Vagina (tissue), 2 donors: ENCODE results near the gene PDCD10.

Experiments
- POLR2A ChIP-seq, 2 donors: fragments of 450-650 bp; IDR thresholded peaks; one replicate each; pipeline ENCODE4 v1.6.1; 2017; ENCODE audit warnings: antibody characterized with exemption in 2 of 2, mild to moderate bottlenecking in 2 of 2, moderate library complexity in 2 of 2
- TF ChIP-seq, protein P1 (sequence below), 3 experiments: fragments of 450-650 bp in 2 of 3; fragments of 200-600 bp in 1 of 3; sonication (generic) in 1 of 3; IDR thresholded peaks; one replicate each; pipeline ENCODE4 v1.5.1; 2017 to 2019; ENCODE audit warnings: antibody characterized with exemption in 3 of 3, mild to moderate bottlenecking in 2 of 3, moderate library complexity in 2 of 3

DNA sequence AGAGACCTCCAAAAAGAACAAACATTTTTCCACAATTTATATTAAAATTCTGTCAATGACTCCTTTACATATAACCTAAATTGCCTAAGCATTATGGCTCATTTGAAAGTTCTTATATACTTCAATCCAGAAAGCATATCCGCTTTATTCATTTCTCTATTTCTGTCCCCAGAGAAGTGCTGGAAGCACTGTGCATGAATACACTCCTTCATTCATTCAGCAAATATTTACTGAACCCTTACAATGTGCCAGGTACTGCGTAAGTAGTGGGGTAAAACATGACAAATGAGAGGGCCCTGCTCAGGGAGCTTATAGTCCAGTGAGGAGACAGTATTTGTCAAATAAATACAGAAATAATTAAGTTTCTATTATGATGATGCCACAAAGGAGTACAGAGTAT is 3.3 kb downstream of the PDCD10 start:
- TF ChIP-seq, protein P1, sequence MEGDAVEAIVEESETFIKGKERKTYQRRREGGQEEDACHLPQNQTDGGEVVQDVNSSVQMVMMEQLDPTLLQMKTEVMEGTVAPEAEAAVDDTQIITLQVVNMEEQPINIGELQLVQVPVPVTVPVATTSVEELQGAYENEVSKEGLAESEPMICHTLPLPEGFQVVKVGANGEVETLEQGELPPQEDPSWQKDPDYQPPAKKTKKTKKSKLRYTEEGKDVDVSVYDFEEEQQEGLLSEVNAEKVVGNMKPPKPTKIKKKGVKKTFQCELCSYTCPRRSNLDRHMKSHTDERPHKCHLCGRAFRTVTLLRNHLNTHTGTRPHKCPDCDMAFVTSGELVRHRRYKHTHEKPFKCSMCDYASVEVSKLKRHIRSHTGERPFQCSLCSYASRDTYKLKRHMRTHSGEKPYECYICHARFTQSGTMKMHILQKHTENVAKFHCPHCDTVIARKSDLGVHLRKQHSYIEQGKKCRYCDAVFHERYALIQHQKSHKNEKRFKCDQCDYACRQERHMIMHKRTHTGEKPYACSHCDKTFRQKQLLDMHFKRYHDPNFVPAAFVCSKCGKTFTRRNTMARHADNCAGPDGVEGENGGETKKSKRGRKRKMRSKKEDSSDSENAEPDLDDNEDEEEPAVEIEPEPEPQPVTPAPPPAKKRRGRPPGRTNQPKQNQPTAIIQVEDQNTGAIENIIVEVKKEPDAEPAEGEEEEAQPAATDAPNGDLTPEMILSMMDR (IDR thresholded peaks at IDR 0.05): no peak
- no peak for TF ChIP-seq POLR2A (IDR thresholded peaks at IDR 0.05)
